Testis (tissue), 2 donors: ENCODE data around the gene CDK5RAP2.

Source experiments
- POLR2A ChIP-seq: fragments of 450-650 bp; IDR thresholded peaks from one replicate; pipeline ENCODE4 v1.6.1; 2017; ENCODE audit warnings: antibody characterized with exemption, mild to moderate bottlenecking, moderate library complexity
- TF ChIP-seq, protein P1 (sequence below), 3 experiments: fragments of 450-650 bp in 2 of 3; fragments of 200-600 bp in 1 of 3; sonication (generic) in 1 of 3; IDR thresholded peaks; one replicate each; pipeline ENCODE4 v1.5.1; 2016 to 2019; ENCODE audit warnings: antibody characterized with exemption in 3 of 3, mild to moderate bottlenecking in 2 of 3, moderate library complexity in 1 of 3

GRCh38 chr9:120447959-120448500, 131.9 kb downstream of the CDK5RAP2 start:
- TF ChIP-seq, protein P1, sequence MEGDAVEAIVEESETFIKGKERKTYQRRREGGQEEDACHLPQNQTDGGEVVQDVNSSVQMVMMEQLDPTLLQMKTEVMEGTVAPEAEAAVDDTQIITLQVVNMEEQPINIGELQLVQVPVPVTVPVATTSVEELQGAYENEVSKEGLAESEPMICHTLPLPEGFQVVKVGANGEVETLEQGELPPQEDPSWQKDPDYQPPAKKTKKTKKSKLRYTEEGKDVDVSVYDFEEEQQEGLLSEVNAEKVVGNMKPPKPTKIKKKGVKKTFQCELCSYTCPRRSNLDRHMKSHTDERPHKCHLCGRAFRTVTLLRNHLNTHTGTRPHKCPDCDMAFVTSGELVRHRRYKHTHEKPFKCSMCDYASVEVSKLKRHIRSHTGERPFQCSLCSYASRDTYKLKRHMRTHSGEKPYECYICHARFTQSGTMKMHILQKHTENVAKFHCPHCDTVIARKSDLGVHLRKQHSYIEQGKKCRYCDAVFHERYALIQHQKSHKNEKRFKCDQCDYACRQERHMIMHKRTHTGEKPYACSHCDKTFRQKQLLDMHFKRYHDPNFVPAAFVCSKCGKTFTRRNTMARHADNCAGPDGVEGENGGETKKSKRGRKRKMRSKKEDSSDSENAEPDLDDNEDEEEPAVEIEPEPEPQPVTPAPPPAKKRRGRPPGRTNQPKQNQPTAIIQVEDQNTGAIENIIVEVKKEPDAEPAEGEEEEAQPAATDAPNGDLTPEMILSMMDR (IDR thresholded peaks at IDR 0.05) = no peak
- no peak for TF ChIP-seq POLR2A
